ENCODE results near the gene STIP1. TPM values are rescaled to one million over a fixed set of nuclear protein-coding genes. Genes with fewer than 3 reads are reported as not detected.

STIP1 gene
- polyA plus RNA-seq, 1 donor from 2014 or later: 161 TPM

DNA sequence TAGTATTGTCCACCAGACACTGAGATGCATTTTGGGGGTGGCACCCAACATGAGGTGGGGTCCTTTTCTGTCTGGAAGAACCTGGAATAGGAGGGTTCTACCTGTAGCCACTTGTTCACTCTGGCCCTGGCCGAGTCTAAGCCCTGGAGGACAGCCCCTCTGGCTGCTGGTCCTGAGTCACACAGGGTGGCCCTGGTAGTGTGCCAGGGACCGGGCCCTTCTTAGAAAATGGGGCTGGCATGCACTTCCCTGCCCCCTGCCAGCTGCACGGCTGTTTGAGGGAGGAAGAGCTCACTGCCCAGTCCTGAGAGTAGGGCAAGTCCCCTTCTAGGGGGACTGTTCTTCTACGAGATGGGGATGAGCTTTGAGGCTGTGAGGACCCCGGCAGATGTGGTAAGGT, 67.5 kb downstream of the STIP1 start:
- H4K20me1 ChIP-seq (ENCODE audit: insufficient read depth): no peaks in the 10 kb centered on the region
- TF ChIP-seq CTCF (IDR thresholded peaks at IDR 0.05; ENCODE audit: poor library complexity, severe bottlenecking): no peak
- no peak for TF ChIP-seq POLR2AphosphoS5 (IDR thresholded peaks at IDR 0.05)
- no peak for TF ChIP-seq TAF1 (IDR thresholded peaks at IDR 0.05; ENCODE audit: low read depth)
- TF ChIP-seq MXI1 (conservative IDR thresholded peaks at IDR 0.05; ENCODE audit: poor library complexity, severe bottlenecking): no peak
- no peak for TF ChIP-seq EZH2 (IDR thresholded peaks at IDR 0.05; ENCODE audit: borderline replicate concordance, insufficient read depth, low read length, poor library complexity, severe bottlenecking)
- TF ChIP-seq, protein P1, sequence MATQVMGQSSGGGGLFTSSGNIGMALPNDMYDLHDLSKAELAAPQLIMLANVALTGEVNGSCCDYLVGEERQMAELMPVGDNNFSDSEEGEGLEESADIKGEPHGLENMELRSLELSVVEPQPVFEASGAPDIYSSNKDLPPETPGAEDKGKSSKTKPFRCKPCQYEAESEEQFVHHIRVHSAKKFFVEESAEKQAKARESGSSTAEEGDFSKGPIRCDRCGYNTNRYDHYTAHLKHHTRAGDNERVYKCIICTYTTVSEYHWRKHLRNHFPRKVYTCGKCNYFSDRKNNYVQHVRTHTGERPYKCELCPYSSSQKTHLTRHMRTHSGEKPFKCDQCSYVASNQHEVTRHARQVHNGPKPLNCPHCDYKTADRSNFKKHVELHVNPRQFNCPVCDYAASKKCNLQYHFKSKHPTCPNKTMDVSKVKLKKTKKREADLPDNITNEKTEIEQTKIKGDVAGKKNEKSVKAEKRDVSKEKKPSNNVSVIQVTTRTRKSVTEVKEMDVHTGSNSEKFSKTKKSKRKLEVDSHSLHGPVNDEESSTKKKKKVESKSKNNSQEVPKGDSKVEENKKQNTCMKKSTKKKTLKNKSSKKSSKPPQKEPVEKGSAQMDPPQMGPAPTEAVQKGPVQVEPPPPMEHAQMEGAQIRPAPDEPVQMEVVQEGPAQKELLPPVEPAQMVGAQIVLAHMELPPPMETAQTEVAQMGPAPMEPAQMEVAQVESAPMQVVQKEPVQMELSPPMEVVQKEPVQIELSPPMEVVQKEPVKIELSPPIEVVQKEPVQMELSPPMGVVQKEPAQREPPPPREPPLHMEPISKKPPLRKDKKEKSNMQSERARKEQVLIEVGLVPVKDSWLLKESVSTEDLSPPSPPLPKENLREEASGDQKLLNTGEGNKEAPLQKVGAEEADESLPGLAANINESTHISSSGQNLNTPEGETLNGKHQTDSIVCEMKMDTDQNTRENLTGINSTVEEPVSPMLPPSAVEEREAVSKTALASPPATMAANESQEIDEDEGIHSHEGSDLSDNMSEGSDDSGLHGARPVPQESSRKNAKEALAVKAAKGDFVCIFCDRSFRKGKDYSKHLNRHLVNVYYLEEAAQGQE (IDR thresholded peaks at IDR 0.05; ENCODE audit: borderline replicate concordance): no peak
- TF ChIP-seq RAD21 (conservative IDR thresholded peaks at IDR 0.05): no peak
- H3K4me3 ChIP-seq (ENCODE audit: low read length): no peak overlapping the region
- peaks cover 8% of the 10 kb centered on the region for H3K27me3 ChIP-seq (ENCODE audit: insufficient read depth, low read depth, low read length)
- no peaks in the 10 kb centered on the region for H3K79me2 ChIP-seq (replicated peaks; ENCODE audit: insufficient read depth, low read length)
- no peaks in the 10 kb centered on the region for H3F3A ChIP-seq (ENCODE audit: insufficient read depth, low read length, poor library complexity, severe bottlenecking)
- H2AFZ ChIP-seq (ENCODE audit: low read depth, low read length): no peak overlapping the region
- H3K9me3 ChIP-seq (ENCODE audit: low read length): no peaks in the 10 kb centered on the region
- no peaks in the 10 kb centered on the region for H3K9me2 ChIP-seq (ENCODE audit: insufficient read depth, low read length)
- no peak overlapping the region for H3K9ac ChIP-seq (ENCODE audit: low read length)
- no peak overlapping the region for H3K27ac ChIP-seq (ENCODE audit: low read length)
- no peak overlapping the region for H3K4me2 ChIP-seq (ENCODE audit: low read length)
- no peaks in the 10 kb centered on the region for H3K36me3 ChIP-seq (ENCODE audit: insufficient read depth, low read length)

Other genes starting within 250 kb of the STIP1 start
- gene NAA40, start 247.2 kb upstream of the STIP1 start, polyA plus RNA-seq: 53.6 and 66.7 TPM in 2 replicates
- 861 and 863 TPM in 2 replicates for gene COX8A, start 211.6 kb upstream of the STIP1 start, polyA plus RNA-seq
- gene OTUB1, start 199.7 kb upstream of the STIP1 start, polyA plus RNA-seq: 103 and 131 TPM in 2 replicates
- 2.6 and 3.5 TPM in 2 replicates for gene FLRT1, start 150.2 kb upstream of the STIP1 start, polyA plus RNA-seq
- gene MACROD1, start 20.1 kb upstream of the STIP1 start, polyA plus RNA-seq: 19.9 and 30.8 TPM in 2 replicates
- 0.89 TPM in 1 of 2 replicates, not detected in the other for gene FERMT3, start 20.6 kb downstream of the STIP1 start, polyA plus RNA-seq
- gene TRPT1, start 40.0 kb downstream of the STIP1 start, polyA plus RNA-seq: 67.2 and 75.8 TPM in 2 replicates
- gene NUDT22, start 40.1 kb downstream of the STIP1 start, polyA plus RNA-seq: 47.3 and 62.1 TPM in 2 replicates
- gene DNAJC4, start 44.4 kb downstream of the STIP1 start, polyA plus RNA-seq: 20.3 and 23.9 TPM in 2 replicates
- gene VEGFB, start 48.4 kb downstream of the STIP1 start, polyA plus RNA-seq: 4.8 and 6.1 TPM in 2 replicates
- gene FKBP2, start 54.9 kb downstream of the STIP1 start, polyA plus RNA-seq: 36.9 and 47.4 TPM in 2 replicates
- 400 and 475 TPM in 2 replicates for gene PPP1R14B, start 60.8 kb downstream of the STIP1 start, polyA plus RNA-seq
- gene PLCB3, start 65.4 kb downstream of the STIP1 start, polyA plus RNA-seq: 2.1 and 3.4 TPM in 2 replicates
- gene BAD, start 98.5 kb downstream of the STIP1 start, polyA plus RNA-seq: 219 and 228 TPM in 2 replicates
- 34.1 and 40.1 TPM in 2 replicates for gene GPR137, start 99.7 kb downstream of the STIP1 start, polyA plus RNA-seq
- gene KCNK4, start 105.1 kb downstream of the STIP1 start, polyA plus RNA-seq: 0.60 and 1.0 TPM in 2 replicates
- 3.4 TPM in 1 of 2 replicates, not detected in the other for gene CATSPERZ, start 114.2 kb downstream of the STIP1 start, polyA plus RNA-seq
- gene ESRRA, start 119.4 kb downstream of the STIP1 start, polyA plus RNA-seq: 29.0 and 30.0 TPM in 2 replicates
- 278 and 335 TPM in 2 replicates for gene TRMT112, start 131.4 kb downstream of the STIP1 start, polyA plus RNA-seq
- 452 and 489 TPM in 2 replicates for gene PRDX5, start 131.9 kb downstream of the STIP1 start, polyA plus RNA-seq
- 1.3 and 5.4 TPM in 2 replicates for gene CCDC88B, start 154.0 kb downstream of the STIP1 start, polyA plus RNA-seq
- gene RPS6KA4, start 173.0 kb downstream of the STIP1 start, polyA plus RNA-seq: 16.7 and 24.6 TPM in 2 replicates